ENCODE measurements around the gene SUPT3H. TPM values are rescaled to one million over a fixed set of nuclear protein-coding genes. Genes with fewer than 3 reads are reported as not detected.

The SUPT3H gene
- total and polyA plus RNA-seq, 2 donors (not counting 1 experiment from before 2014, with no cell fraction given): 5.5 to 12.4 TPM

- ATAC-seq (ENCODE audit: low read depth) (no peak), DNase-seq (no peak)
- Mint-ChIP-seq H3K9me3 (ENCODE audit: insufficient read depth) (peaks cover 2% of the 10 kb centered on the region), H3K27me3 (no peaks in the 10 kb centered on the region), H3K4me3 (no peak overlapping the region), H3K4me1 (no peaks in the 10 kb centered on the region), H3K27ac (no peak overlapping the region)
- Histone ChIP-seq H3K27ac (ENCODE audit: low read length in 2 of 2) (no peak overlapping the region), H3K4me1 (ENCODE audit: control insufficient read depth in 2 of 2, insufficient read depth in 2 of 2, low read length in 2 of 2) (no peaks in the 10 kb centered on the region), H3K9me3 (ENCODE audit: control extremely low read depth in 1 of 3, control insufficient read depth in 2 of 3, insufficient read depth in 1 of 3, low read length in 2 of 3) (no peaks in the 10 kb centered on the region), H3K36me3 (replicated peaks in 1 of 2; ENCODE audit: control extremely low read depth in 1 of 2, control insufficient read depth in 1 of 2, extremely low read depth in 1 of 2, insufficient read depth in 2 of 2, low read length in 1 of 2) (no peaks in the 10 kb centered on the region), H3K4me3 (ENCODE audit: control extremely low read depth in 1 of 5, extremely low read depth in 1 of 5, insufficient read depth in 1 of 5, low read depth in 2 of 5, low read length in 4 of 5) (no peak overlapping the region), H2AFZ (ENCODE audit: insufficient read depth, low read depth, low read length, poor library complexity, severe bottlenecking) (no peak overlapping the region), H3K4me2 (replicated peaks; ENCODE audit: low read depth, low read length, poor library complexity, severe bottlenecking) (no peak overlapping the region), H4K20me1 (ENCODE audit: control insufficient read depth, insufficient read depth, low read length, poor library complexity, severe bottlenecking) (no peaks in the 10 kb centered on the region), H3K27me3 (replicated peaks in 1 of 4; ENCODE audit: control extremely low read depth in 1 of 4, control insufficient read depth in 3 of 4, insufficient read depth in 4 of 4, low read length in 3 of 4) (no peaks in the 10 kb centered on the region), H3K79me2 (ENCODE audit: control insufficient read depth, insufficient read depth, low read length) (no peaks in the 10 kb centered on the region), H3K9ac (ENCODE audit: low read length) (no peak overlapping the region)
- intact Hi-C loops (cut with micrococcal nuclease): no loop called here
- POLR2A ChIA-PET: no interaction called here
- WGBS (ENCODE audit: insufficient coverage): no CpG with 5 or more reads among the region's 3 CpGs
- CTCF ChIA-PET: no interaction called here
- no peak for TF ChIP-seq EZH2 (IDR thresholded peaks at IDR 0.05; ENCODE audit: borderline replicate concordance, insufficient read depth, low read depth, low read length, poor library complexity, severe bottlenecking)
- TF ChIP-seq, protein P1, sequence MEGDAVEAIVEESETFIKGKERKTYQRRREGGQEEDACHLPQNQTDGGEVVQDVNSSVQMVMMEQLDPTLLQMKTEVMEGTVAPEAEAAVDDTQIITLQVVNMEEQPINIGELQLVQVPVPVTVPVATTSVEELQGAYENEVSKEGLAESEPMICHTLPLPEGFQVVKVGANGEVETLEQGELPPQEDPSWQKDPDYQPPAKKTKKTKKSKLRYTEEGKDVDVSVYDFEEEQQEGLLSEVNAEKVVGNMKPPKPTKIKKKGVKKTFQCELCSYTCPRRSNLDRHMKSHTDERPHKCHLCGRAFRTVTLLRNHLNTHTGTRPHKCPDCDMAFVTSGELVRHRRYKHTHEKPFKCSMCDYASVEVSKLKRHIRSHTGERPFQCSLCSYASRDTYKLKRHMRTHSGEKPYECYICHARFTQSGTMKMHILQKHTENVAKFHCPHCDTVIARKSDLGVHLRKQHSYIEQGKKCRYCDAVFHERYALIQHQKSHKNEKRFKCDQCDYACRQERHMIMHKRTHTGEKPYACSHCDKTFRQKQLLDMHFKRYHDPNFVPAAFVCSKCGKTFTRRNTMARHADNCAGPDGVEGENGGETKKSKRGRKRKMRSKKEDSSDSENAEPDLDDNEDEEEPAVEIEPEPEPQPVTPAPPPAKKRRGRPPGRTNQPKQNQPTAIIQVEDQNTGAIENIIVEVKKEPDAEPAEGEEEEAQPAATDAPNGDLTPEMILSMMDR (IDR thresholded peaks at IDR 0.05): no peak
Observed at GRCh38 chr6:45006893-45007292, 370.8 kb downstream of the SUPT3H start.

- Histone ChIP-seq H3K4me1 (ENCODE audit: control insufficient read depth in 2 of 2, insufficient read depth in 2 of 2, low read length in 2 of 2) (no peaks in the 10 kb centered on the region), H3K27me3 (replicated peaks in 1 of 4; ENCODE audit: control extremely low read depth in 1 of 4, control insufficient read depth in 3 of 4, insufficient read depth in 4 of 4, low read length in 3 of 4) (no peaks in the 10 kb centered on the region), H3K36me3 (replicated peaks in 1 of 2; ENCODE audit: control extremely low read depth in 1 of 2, control insufficient read depth in 1 of 2, extremely low read depth in 1 of 2, insufficient read depth in 2 of 2, low read length in 1 of 2) (no peaks in the 10 kb centered on the region), H2AFZ (ENCODE audit: insufficient read depth, low read depth, low read length, poor library complexity, severe bottlenecking) (no peak overlapping the region), H3K9me3 (ENCODE audit: control extremely low read depth in 1 of 3, control insufficient read depth in 2 of 3, insufficient read depth in 1 of 3, low read length in 2 of 3) (no peaks in the 10 kb centered on the region), H3K4me3 (ENCODE audit: control extremely low read depth in 1 of 5, extremely low read depth in 1 of 5, insufficient read depth in 1 of 5, low read depth in 2 of 5, low read length in 4 of 5) (no peak overlapping the region), H3K4me2 (replicated peaks; ENCODE audit: low read depth, low read length, poor library complexity, severe bottlenecking) (no peak overlapping the region), H4K20me1 (ENCODE audit: control insufficient read depth, insufficient read depth, low read length, poor library complexity, severe bottlenecking) (no peaks in the 10 kb centered on the region), H3K79me2 (ENCODE audit: control insufficient read depth, insufficient read depth, low read length) (no peaks in the 10 kb centered on the region), H3K27ac (ENCODE audit: low read length in 2 of 2) (no peak overlapping the region), H3K9ac (ENCODE audit: low read length) (no peak overlapping the region)
- ATAC-seq (ENCODE audit: low read depth): no peak
- ChIA-PET POLR2A (no interaction called here), CTCF (no interaction called here)
- H3K27me3 Mint-ChIP-seq: no peaks in the 10 kb centered on the region
- H3K4me3 Mint-ChIP-seq: no peak overlapping the region
- H3K4me1 Mint-ChIP-seq: no peaks in the 10 kb centered on the region
- no peak overlapping the region for H3K27ac Mint-ChIP-seq
- WGBS (ENCODE audit: insufficient coverage): no CpG with 5 or more reads among the region's 2 CpGs
- intact Hi-C loops (cut with micrococcal nuclease): no loop called here
- TF ChIP-seq, protein P1 (IDR thresholded peaks at IDR 0.05): no peak
- TF ChIP-seq EZH2 (IDR thresholded peaks at IDR 0.05; ENCODE audit: borderline replicate concordance, insufficient read depth, low read depth, low read length, poor library complexity, severe bottlenecking): no peak
- no peaks in the 10 kb centered on the region for H3K9me3 Mint-ChIP-seq (ENCODE audit: insufficient read depth)
- DNase-seq: no peak
Observed at GRCh38 chr6:45003961-45004360, 373.8 kb downstream of the SUPT3H start.

All from B cell (primary cell).